ENCODE data around the gene ITGA11. TPM values are rescaled to one million over a fixed set of nuclear protein-coding genes. Genes with fewer than 3 reads are reported as not detected.
A peak's percentile ranks its signal among the peaks of the same experiment; 100 is the strongest.

Gene ITGA11
- total and polyA plus RNA-seq, 3 experiments from 2014 or later = not detected

DNA sequence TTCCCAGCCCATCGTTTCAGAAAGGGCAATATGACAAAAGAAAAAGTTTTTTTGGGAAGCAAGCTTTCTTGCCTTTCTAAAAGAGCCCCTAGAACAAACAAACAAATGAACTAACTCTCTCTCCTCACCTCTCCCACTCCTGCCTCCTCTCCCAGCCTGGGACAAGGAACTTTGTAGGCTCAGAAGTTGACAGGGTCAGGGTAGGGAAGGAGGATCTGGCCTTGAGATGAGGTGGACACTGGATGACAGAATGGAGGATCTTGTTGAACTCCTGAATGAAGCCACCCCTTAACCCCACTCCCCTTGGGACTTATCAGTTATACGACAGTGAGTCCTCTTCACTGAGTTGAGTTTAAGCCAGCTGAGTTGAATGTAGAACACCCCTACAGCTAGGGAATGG, 1.6 kb upstream of the ITGA11 start:
- no peaks in the 10 kb centered on the region for H3K27me3 ChIP-seq (ENCODE audit: insufficient read depth, low read length, poor library complexity, severe bottlenecking)
- Mint-ChIP-seq H3K27ac (no peak overlapping the region), H3K4me3 (no peak overlapping the region), H3K4me1 (peaks cover 0 to 4% (median 0%) of the 10 kb centered on the region in 3 donors), H3K27me3 (peaks cover 35 to 64% of the 10 kb centered on the region in 2 donors), H3K36me3 (no peaks in the 10 kb centered on the region), H3K9me3 (no peaks in the 10 kb centered on the region)
- no peak overlapping the region for H3K4me3 ChIP-seq (ENCODE audit: low read length)
- H3K36me3 ChIP-seq (ENCODE audit: insufficient read depth, low read length) = no peaks in the 10 kb centered on the region
- H3K9me3 ChIP-seq (ENCODE audit: low read length) = no peaks in the 10 kb centered on the region
- no peak for DNase-seq
- no peak overlapping the region for H3K27ac ChIP-seq (ENCODE audit: low read depth, low read length)
- ChIA-PET POLR2A (no interaction called here), CTCF (no interaction called here)
- H3K4me1 ChIP-seq (ENCODE audit: insufficient read depth, low read length) = no peaks in the 10 kb centered on the region

DNA sequence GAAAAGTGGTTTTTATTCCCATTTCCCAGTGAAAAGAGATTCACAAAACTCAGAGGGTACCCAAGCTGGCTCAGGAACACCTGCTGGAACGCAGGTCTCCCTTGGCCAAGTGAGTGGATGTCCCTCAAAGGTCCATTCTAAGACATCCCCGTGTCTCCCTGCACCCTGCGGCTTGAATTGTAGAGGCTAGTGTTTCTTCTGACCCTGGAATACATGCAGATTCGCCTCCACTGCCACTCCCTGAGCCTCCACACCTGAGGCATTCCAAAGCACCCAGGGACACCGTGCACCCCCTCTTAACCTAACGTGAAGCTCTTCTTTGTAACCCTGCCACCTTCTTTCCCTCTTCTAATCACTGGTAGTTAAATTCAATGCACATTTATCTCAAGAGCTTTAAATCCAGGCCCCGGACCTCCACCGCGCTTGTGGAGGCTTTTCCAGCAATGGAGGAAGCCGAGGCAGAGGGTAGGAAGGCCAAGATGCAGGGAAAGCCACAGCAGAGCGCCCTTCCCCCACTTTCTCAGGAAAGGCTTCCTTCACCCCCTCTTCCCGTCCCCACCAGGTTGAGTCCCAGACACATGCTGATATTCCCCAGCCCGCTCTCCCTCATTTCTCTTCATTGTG, 590 bp upstream of the ITGA11 start:
- no peaks in the 10 kb centered on the region for H3K9me3 Mint-ChIP-seq
- no peaks in the 10 kb centered on the region for H3K36me3 Mint-ChIP-seq
- H3K27me3 ChIP-seq (ENCODE audit: insufficient read depth, low read length, poor library complexity, severe bottlenecking) = no peaks in the 10 kb centered on the region
- ChIA-PET POLR2A (no interaction called here), CTCF (no interaction called here)
- no peaks in the 10 kb centered on the region for H3K4me1 ChIP-seq (ENCODE audit: insufficient read depth, low read length)
- no peaks in the 10 kb centered on the region for H3K9me3 ChIP-seq (ENCODE audit: low read length)
- peak overlapping the region in 1 of 8 donors; percentile 1 for H3K27ac Mint-ChIP-seq
- no peak for DNase-seq
- H3K27ac ChIP-seq (ENCODE audit: low read depth, low read length) = no peak overlapping the region
- H3K4me3 Mint-ChIP-seq = no peak overlapping the region
- H3K27me3 Mint-ChIP-seq = peaks cover 37 to 54% of the 10 kb centered on the region in 2 donors
- no peaks in the 10 kb centered on the region for H3K36me3 ChIP-seq (ENCODE audit: insufficient read depth, low read length)
- H3K4me1 Mint-ChIP-seq = peaks cover 0 to 4% (median 0%) of the 10 kb centered on the region in 3 donors
- H3K4me3 ChIP-seq (ENCODE audit: low read length) = no peak overlapping the region

DNA sequence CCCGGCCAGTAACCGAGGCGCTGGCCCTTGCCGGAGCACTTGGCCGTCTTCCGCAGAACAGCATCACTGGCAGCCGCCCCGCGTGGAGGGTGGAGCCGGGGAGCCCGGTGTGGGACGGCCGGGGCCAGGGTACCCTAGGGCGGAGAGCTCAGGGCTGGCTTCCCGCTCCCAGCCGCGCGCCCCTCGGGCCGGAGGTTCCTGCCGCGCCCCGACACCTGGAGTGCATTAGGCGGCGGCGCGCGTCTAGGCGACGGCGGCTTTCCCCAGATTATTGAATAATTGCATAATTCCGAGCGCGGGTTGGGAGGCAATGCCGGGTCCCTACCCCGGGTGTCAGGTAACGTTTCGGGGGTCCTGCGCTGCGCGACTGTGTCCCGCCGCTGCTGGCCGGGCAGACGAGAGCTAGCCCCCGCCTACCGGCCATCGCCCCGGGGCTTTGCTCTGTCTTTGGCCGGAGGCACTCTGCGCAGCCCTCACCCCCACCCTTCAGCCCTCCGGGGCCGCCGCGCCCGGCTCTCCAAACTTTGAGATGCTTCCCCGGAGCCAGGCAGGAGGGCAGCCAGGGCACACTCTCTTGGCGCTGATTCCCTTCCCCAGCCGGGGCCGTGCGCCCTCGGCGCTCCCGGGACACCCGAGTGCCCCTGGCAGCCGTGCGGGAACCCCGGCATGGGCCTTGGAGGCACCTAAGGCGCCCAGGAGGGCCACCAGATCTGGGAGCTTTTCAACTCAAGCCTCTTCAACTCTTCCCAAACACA, 749 bp downstream of the ITGA11 start:
- no peaks in the 10 kb centered on the region for H3K9me3 Mint-ChIP-seq

DNA sequence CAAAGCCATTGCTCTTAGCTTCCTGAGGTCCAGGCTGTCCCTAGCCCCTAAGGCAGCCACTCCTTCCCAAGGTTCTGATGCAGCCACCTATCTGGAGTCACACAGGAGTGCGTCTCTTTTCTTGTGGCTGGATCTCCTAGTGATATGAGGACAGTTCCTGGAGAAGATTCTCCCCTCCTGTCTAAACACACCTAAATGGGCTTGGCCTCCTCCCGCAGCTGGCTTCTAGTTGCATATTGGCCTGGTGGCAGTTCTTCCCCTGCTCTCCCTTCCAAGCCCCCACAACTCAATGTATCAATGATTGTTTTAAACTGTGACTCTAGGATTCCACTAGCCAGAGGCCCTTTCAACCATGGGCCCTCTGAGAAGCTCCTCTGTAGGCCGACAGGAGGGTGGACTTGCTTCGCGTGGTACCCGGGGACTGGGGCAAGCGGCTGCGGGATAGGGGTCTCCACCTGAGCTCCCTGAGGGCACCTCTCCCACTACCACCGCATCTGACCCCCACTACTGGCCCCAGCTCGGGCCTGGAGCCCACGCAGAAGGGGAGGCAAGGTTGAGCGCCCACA, 1.4 kb downstream of the ITGA11 start:
- CTCF ChIA-PET = no interaction called here
- Mint-ChIP-seq H3K27ac (no peak overlapping the region), H3K4me3 (no peak overlapping the region), H3K4me1 (peaks cover 0 to 4% (median 0%) of the 10 kb centered on the region in 3 donors), H3K36me3 (no peaks in the 10 kb centered on the region), H3K9me3 (no peaks in the 10 kb centered on the region), H3K27me3 (peaks cover 34 to 44% of the 10 kb centered on the region in 2 donors)
- Histone ChIP-seq H3K4me3 (ENCODE audit: low read length) (no peak overlapping the region), H3K36me3 (ENCODE audit: insufficient read depth, low read length) (no peaks in the 10 kb centered on the region), H3K9me3 (ENCODE audit: low read length) (no peaks in the 10 kb centered on the region), H3K4me1 (ENCODE audit: insufficient read depth, low read length) (no peaks in the 10 kb centered on the region), H3K27ac (ENCODE audit: low read depth, low read length) (no peak overlapping the region), H3K27me3 (ENCODE audit: insufficient read depth, low read length, poor library complexity, severe bottlenecking) (no peaks in the 10 kb centered on the region)
- no peak for DNase-seq
- POLR2A ChIA-PET = no interaction called here

More for the DNA sequence above, 749 bp downstream of the ITGA11 start:
- Mint-ChIP-seq H3K27me3 (peaks cover 34 to 44% of the 10 kb centered on the region in 2 donors), H3K4me1 (peaks cover 0 to 4% (median 0%) of the 10 kb centered on the region in 3 donors), H3K36me3 (no peaks in the 10 kb centered on the region), H3K4me3 (no peak overlapping the region), H3K27ac (no peak overlapping the region)
- no peak overlapping the region for H3K27ac ChIP-seq (ENCODE audit: low read depth, low read length)
- no peaks in the 10 kb centered on the region for H3K4me1 ChIP-seq (ENCODE audit: insufficient read depth, low read length)
- DNase-seq = no peak
- H3K4me3 ChIP-seq (ENCODE audit: low read length) = no peak overlapping the region
- no peaks in the 10 kb centered on the region for H3K36me3 ChIP-seq (ENCODE audit: insufficient read depth, low read length)
- ChIA-PET CTCF (no interaction called here), POLR2A (no interaction called here)
- H3K9me3 ChIP-seq (ENCODE audit: low read length) = no peaks in the 10 kb centered on the region
- H3K27me3 ChIP-seq (ENCODE audit: insufficient read depth, low read length, poor library complexity, severe bottlenecking) = no peaks in the 10 kb centered on the region

DNA sequence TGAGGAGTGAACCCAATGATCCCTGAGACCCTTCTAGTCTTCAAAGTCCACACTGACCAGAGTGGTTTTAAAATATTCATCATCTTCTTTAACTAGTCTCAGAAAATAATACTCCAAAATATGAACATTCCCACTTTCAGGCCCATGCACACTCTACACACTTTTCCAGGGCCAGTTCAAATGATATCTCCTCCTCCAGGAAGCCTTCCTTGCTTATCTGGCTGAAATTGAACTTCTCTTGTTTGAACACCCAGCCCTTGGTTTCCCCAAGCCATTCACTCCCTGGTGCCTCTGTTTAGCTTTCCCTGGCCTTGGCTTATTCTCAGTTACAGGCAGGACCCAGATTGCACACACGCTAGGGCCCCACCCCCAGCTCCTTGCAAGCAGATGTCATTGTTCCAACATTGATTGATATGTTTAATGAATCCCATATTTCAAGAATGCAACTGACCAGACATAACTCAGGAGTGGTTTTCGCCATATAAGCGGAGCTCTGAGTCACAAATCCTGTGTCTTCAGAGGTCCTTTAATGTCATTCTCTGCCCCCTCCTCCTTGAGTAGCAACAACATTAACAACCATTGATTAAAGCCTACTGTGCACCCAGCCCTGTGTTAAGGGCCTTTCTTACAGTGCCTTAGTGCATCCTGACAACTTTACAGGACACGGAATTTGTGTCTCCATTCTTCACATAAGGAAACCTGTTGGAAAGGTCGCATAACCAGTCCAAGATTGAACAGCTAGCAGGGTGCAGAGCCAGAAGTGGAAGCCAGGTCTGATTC, 2.1 kb downstream of the ITGA11 start:
- Mint-ChIP-seq H3K27ac (no peak overlapping the region), H3K36me3 (no peaks in the 10 kb centered on the region), H3K27me3 (peaks cover 35 to 46% of the 10 kb centered on the region in 2 donors), H3K4me1 (peaks cover 0 to 4% (median 0%) of the 10 kb centered on the region in 3 donors), H3K9me3 (no peaks in the 10 kb centered on the region), H3K4me3 (no peak overlapping the region)
- Histone ChIP-seq H3K4me3 (ENCODE audit: low read length) (no peak overlapping the region), H3K4me1 (ENCODE audit: insufficient read depth, low read length) (no peaks in the 10 kb centered on the region), H3K9me3 (ENCODE audit: low read length) (no peaks in the 10 kb centered on the region), H3K27me3 (ENCODE audit: insufficient read depth, low read length, poor library complexity, severe bottlenecking) (no peaks in the 10 kb centered on the region), H3K36me3 (ENCODE audit: insufficient read depth, low read length) (no peaks in the 10 kb centered on the region), H3K27ac (ENCODE audit: low read depth, low read length) (no peak overlapping the region)
- ChIA-PET POLR2A (no interaction called here), CTCF (no interaction called here)
- DNase-seq = no peak

DNA sequence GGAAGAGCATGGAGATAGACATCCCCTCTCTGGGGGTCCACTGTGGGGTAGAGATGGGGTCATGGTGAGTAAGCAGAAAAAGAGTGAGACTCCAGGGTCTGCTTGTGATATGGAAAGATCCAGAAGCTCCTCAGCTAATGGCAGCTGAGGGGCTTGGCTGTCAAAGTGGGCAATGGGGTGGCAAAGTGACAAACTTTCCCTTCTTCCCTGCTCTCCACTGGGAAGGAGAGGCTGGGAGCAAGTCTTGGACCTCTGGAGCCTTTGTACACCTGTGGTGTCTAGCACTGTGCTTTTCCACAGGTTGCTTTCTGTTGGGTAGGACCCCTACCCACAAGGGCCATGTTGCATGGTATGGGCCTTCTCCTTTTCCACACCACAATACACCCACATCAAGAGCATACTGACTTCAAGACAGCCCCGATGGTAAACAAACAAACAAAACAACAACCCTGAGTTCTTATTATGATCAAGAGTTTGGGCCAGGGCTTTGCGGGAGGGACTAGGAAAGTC, 3.5 kb downstream of the ITGA11 start:
- H3K27ac Mint-ChIP-seq = no peak overlapping the region
- Histone ChIP-seq H3K27ac (ENCODE audit: low read depth, low read length) (no peak overlapping the region), H3K9me3 (ENCODE audit: low read length) (no peaks in the 10 kb centered on the region), H3K4me1 (ENCODE audit: insufficient read depth, low read length) (no peaks in the 10 kb centered on the region), H3K4me3 (ENCODE audit: low read length) (no peak overlapping the region), H3K27me3 (ENCODE audit: insufficient read depth, low read length, poor library complexity, severe bottlenecking) (no peaks in the 10 kb centered on the region), H3K36me3 (ENCODE audit: insufficient read depth, low read length) (no peaks in the 10 kb centered on the region)
- H3K36me3 Mint-ChIP-seq = no peaks in the 10 kb centered on the region
- ChIA-PET POLR2A (no interaction called here), CTCF (no interaction called here)
- DNase-seq = no peak
- peaks cover 0 to 4% (median 0%) of the 10 kb centered on the region in 3 donors for H3K4me1 Mint-ChIP-seq
- H3K9me3 Mint-ChIP-seq = no peaks in the 10 kb centered on the region
- H3K4me3 Mint-ChIP-seq = no peak overlapping the region
- H3K27me3 Mint-ChIP-seq = peaks cover 40 to 41% of the 10 kb centered on the region in 2 donors

DNA sequence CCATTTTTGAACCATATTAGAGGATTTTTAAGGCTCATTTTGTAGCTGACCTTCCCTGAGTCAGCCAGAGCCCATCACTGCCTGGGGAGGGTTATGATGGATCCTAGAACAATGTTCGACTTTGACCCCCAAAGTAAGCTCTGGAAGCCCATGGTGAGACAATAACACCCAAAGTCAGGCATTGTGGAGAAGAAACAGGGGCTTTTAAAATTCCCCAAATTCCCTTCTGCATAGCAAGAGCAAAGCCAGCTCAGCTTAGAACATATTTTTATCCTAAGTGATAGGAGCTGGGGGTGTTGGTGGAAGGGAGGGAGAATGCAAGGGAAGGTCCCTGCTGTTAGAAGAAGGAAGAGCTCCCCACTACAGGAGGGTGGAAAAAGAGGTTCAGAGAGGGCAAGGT, 4.0 kb downstream of the ITGA11 start:
- CTCF ChIA-PET = no interaction called here

DNA sequence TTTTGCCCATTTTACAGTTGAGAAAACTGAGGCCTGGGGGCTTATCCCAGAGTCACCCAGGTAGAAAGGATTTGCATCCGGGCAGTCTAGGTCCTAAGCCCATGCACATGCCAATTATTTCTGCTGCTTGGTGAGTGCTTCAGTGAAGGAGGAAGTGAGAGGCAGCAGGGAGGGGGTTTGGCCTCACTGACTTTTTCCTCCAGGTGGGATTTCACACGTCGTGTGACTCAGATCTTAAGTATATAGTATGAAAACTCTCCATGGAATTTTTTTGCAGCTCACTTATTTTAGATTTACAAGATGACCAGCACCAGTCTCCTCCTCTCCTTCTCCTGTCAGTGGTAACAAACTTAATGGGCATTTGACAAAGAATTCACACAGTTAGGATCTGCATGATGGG, 4.6 kb downstream of the ITGA11 start:
- no peak overlapping the region for H3K27ac ChIP-seq (ENCODE audit: low read depth, low read length)
- no peaks in the 10 kb centered on the region for H3K36me3 ChIP-seq (ENCODE audit: insufficient read depth, low read length)
- Mint-ChIP-seq H3K27ac (no peak overlapping the region), H3K4me3 (peak overlapping the region in 1 of 7 donors; percentile 1), H3K4me1 (peaks cover 0 to 1% (median 0%) of the 10 kb centered on the region in 3 donors), H3K36me3 (no peaks in the 10 kb centered on the region), H3K27me3 (peaks cover 33 to 38% of the 10 kb centered on the region in 2 donors), H3K9me3 (no peaks in the 10 kb centered on the region)
- no peaks in the 10 kb centered on the region for H3K9me3 ChIP-seq (ENCODE audit: low read length)
- POLR2A ChIA-PET = no interaction called here
- DNase-seq = no peak
- H3K27me3 ChIP-seq (ENCODE audit: insufficient read depth, low read length, poor library complexity, severe bottlenecking) = no peaks in the 10 kb centered on the region
- CTCF ChIA-PET = no interaction called here
- no peaks in the 10 kb centered on the region for H3K4me1 ChIP-seq (ENCODE audit: insufficient read depth, low read length)
- no peak overlapping the region for H3K4me3 ChIP-seq (ENCODE audit: low read length)

More for the DNA sequence above, 4.0 kb downstream of the ITGA11 start:
- no peak overlapping the region for H3K27ac ChIP-seq (ENCODE audit: low read depth, low read length)
- no peak for DNase-seq
- Mint-ChIP-seq H3K4me1 (peaks cover 0 to 4% (median 0%) of the 10 kb centered on the region in 3 donors), H3K36me3 (no peaks in the 10 kb centered on the region), H3K4me3 (no peak overlapping the region), H3K27me3 (peaks cover 37 to 39% of the 10 kb centered on the region in 2 donors), H3K9me3 (no peaks in the 10 kb centered on the region), H3K27ac (no peak overlapping the region)
- H3K4me3 ChIP-seq (ENCODE audit: low read length) = no peak overlapping the region
- POLR2A ChIA-PET = no interaction called here
- no peaks in the 10 kb centered on the region for H3K27me3 ChIP-seq (ENCODE audit: insufficient read depth, low read length, poor library complexity, severe bottlenecking)
- no peaks in the 10 kb centered on the region for H3K9me3 ChIP-seq (ENCODE audit: low read length)
- H3K4me1 ChIP-seq (ENCODE audit: insufficient read depth, low read length) = no peaks in the 10 kb centered on the region
- no peaks in the 10 kb centered on the region for H3K36me3 ChIP-seq (ENCODE audit: insufficient read depth, low read length)
